ENCODE results near the gene SIRPA. TPM values are rescaled to one million over a fixed set of nuclear protein-coding genes. Genes with fewer than 3 reads are reported as not detected.

The SIRPA gene
- total and polyA plus RNA-seq, 2 of the 8 experiments (the other 6 are each of a cell fraction or from before 2014, with no cell fraction given) = 3.9 to 4.3 TPM

DNA sequence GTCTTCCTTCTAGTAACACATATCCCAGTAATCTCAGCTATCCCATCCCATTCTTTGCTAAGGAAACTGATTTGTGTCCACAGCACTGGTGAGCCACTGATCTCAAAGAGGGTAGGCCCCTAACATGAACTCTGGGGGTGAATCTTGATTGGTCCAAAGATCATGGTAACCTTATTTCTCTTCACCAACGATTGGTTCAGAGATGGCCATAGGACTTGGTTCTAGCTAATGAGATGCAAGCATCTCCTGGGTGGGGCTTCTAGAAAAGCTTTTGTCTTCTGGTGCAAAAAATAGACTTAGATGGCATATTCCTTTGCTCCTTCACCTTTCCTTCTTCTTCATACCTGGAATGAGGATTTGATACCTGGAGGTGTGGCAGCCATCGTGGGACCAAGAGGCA lies 43.8 kb upstream of the SIRPA start:
- no peaks in the 10 kb centered on the region for H4K20me1 ChIP-seq (replicated peaks in 1 of 2; ENCODE audit: control insufficient read depth in 1 of 2, insufficient read depth in 2 of 2, low read length in 2 of 2)
- H3K36me3 ChIP-seq (ENCODE audit: control insufficient read depth in 2 of 4, insufficient read depth in 4 of 4, low read length in 3 of 4) = no peaks in the 10 kb centered on the region
- H3K4me3 ChIP-seq (ENCODE audit: extremely low read depth in 1 of 4, insufficient read depth in 2 of 4, low read depth in 3 of 4, low read length in 4 of 4) = no peak overlapping the region
- no peaks in the 10 kb centered on the region for H3K9me3 ChIP-seq (ENCODE audit: insufficient read depth in 2 of 2, low read depth in 1 of 2, low read length in 1 of 2)
- no peak overlapping the region for H2BK15ac ChIP-seq (ENCODE audit: low read length)
- no peak overlapping the region for H2BK12ac ChIP-seq (ENCODE audit: low read depth, low read length)
- H3K4ac ChIP-seq (replicated peaks; ENCODE audit: insufficient read length, low read depth, low read length) = no peak overlapping the region
- H3K56ac ChIP-seq (replicated peaks; ENCODE audit: insufficient read length, low read depth, low read length) = no peak overlapping the region
- ChIA-PET CTCF (ENCODE audit: partially characterized antibody) (interaction anchor here (0.6 to 1.9 kb wide), 9 partner anchors 9 to 357 kb away, joined by 3 to 5 read pairs (median 4); no protein-coding TSS in a partner anchor), POLR2A (ENCODE audit: partially characterized antibody) (interaction anchor here (0.8 kb wide), 1 partner anchor 1925 kb away, joined by 5 read pairs; no protein-coding TSS in a partner anchor)
- no peak overlapping the region for H3K9ac ChIP-seq (replicated peaks in 1 of 4; ENCODE audit: extremely low read depth in 1 of 4, low read depth in 3 of 4, low read length in 3 of 4)
- no peaks in the 10 kb centered on the region; the same call in 1 of the 2 replicates for H3K23me2 ChIP-seq (ENCODE audit: low read depth, low read length)
- H3K4me1 ChIP-seq (replicated peaks in 1 of 4; ENCODE audit: control insufficient read depth in 3 of 4, insufficient read depth in 4 of 4, low read length in 3 of 4) = peaks cover 0 to 7% (median 0%) of the 10 kb centered on the region in 4 experiments; a peak in 2 of 7 replicates
- H4K8ac ChIP-seq (ENCODE audit: extremely low read depth, insufficient read depth, low read length) = no peak overlapping the region
- no peaks in the 10 kb centered on the region for H3K27me3 ChIP-seq (replicated peaks in 1 of 4; ENCODE audit: control insufficient read depth in 3 of 4, extremely low read depth in 1 of 4, insufficient read depth in 3 of 4, low read length in 3 of 4)
- DNase-seq (ENCODE audit: low read depth in 1 of 2, low spot score in 2 of 2) (no peak), FAIRE-seq (no peak)
- no peaks in the 10 kb centered on the region for H3K79me1 ChIP-seq (ENCODE audit: low read depth, low read length)
- H2BK20ac ChIP-seq (ENCODE audit: low read length) = no peak overlapping the region
- no peak overlapping the region for H4K91ac ChIP-seq (replicated peaks; ENCODE audit: insufficient read length, low read length)
- 81% methylated on average over 2 of the region's 2 CpGs; no CpG with 5 or more reads in 1 of the 2 experiments for WGBS, 2 experiments (ENCODE audit: extremely low coverage in 1 of 2, insufficient coverage in 1 of 2, insufficient read length in 1 of 2, insufficient replicate concordance in 2 of 2, low coverage in 1 of 2, low lambda C conversion rate in 2 of 2, missing lambda C conversion rate in 1 of 2)
- H3K18ac ChIP-seq (ENCODE audit: extremely low read depth, low read length) = no peak overlapping the region
- H2AK5ac ChIP-seq (ENCODE audit: low read depth, low read length) = no peak overlapping the region
- H3K23ac ChIP-seq (ENCODE audit: insufficient read length) = no peak overlapping the region
- no peak overlapping the region for H3K4me2 ChIP-seq (ENCODE audit: insufficient read depth in 1 of 2, low read depth in 2 of 2, low read length in 2 of 2)
- H2BK120ac ChIP-seq (replicated peaks; ENCODE audit: low read depth, low read length) = no peak overlapping the region
- TF ChIP-seq KDM1A (IDR thresholded peaks at IDR 0.05; ENCODE audit: borderline replicate concordance, low read length) = peak; percentile 71; the same call in 1 of the 2 replicates
- TF ChIP-seq SAP30 (IDR thresholded peaks at IDR 0.05; ENCODE audit: insufficient read depth, insufficient replicate concordance, low read length) = no peak
- H2BK5ac ChIP-seq (ENCODE audit: low read depth, low read length) = no peak overlapping the region
- no peak overlapping the region for H4K5ac ChIP-seq (ENCODE audit: insufficient read length, low read depth, low read length)
- no peak overlapping the region for H2AFZ ChIP-seq (ENCODE audit: low read length)
- no peak overlapping the region for H3K27ac ChIP-seq (ENCODE audit: low read depth, low read length)
- no peaks in the 10 kb centered on the region for H3K79me2 ChIP-seq (ENCODE audit: control insufficient read depth in 1 of 2, insufficient read depth in 2 of 2, low read length in 2 of 2)
- H3K14ac ChIP-seq (ENCODE audit: insufficient read length) = no peak overlapping the region
